Chondrocyte (in vitro differentiated cells): ENCODE measurements around the gene EIF4E1B. TPM values are rescaled to one million over a fixed set of nuclear protein-coding genes. Genes with fewer than 3 reads are reported as not detected.

Experiments used
- DNase-seq: peaks from one replicate; pipeline ENCODE4 v3.0.0; 2021; ENCODE audit warnings: mixed read lengths, low spot score
- H3K27ac Mint-ChIP-seq: one replicate; pipeline ENCODE4 v1.8.0; 2021; ENCODE audit warnings: mild to moderate bottlenecking, moderate library complexity, mixed read lengths; ENCODE audit not compliant: unreplicated experiment
- H3K27me3 Mint-ChIP-seq: 2 replicates; pipeline ENCODE4 v1.8.0; 2021; ENCODE audit warnings: low read depth, mixed read lengths
- H3K36me3 Mint-ChIP-seq: 2 replicates; pipeline ENCODE4 v1.8.0; 2021; ENCODE audit warnings: low read depth, mixed read lengths
- H3K4me1 Mint-ChIP-seq: 2 replicates; pipeline ENCODE4 v1.8.0; 2021; ENCODE audit warnings: low read depth, mild to moderate bottlenecking, mixed read lengths
- H3K4me3 Mint-ChIP-seq: one replicate; pipeline ENCODE4 v1.8.0; 2021; ENCODE audit warnings: mild to moderate bottlenecking, moderate library complexity, mixed read lengths; ENCODE audit not compliant: unreplicated experiment
- H3K9me3 Mint-ChIP-seq: 2 replicates; pipeline ENCODE4 v1.8.0; 2021; ENCODE audit warnings: low read depth, mixed read lengths
- CTCF ChIP-seq: fragments of 200-600 bp; sonication (generic); IDR thresholded peaks from 2 replicates; pipeline ENCODE4 v1.5.0; 2021; ENCODE audit warnings: antibody characterized with exemption, mild to moderate bottlenecking, moderate library complexity
- total RNA-seq: library from RNA; stranded (reverse); gene quantifications from 3 replicates; pipeline ENCODE4 v1.2.1, GENCODE V29; 2021

The EIF4E1B gene
- total RNA-seq, 1 donor from 2014 or later, result not detected

DNA sequence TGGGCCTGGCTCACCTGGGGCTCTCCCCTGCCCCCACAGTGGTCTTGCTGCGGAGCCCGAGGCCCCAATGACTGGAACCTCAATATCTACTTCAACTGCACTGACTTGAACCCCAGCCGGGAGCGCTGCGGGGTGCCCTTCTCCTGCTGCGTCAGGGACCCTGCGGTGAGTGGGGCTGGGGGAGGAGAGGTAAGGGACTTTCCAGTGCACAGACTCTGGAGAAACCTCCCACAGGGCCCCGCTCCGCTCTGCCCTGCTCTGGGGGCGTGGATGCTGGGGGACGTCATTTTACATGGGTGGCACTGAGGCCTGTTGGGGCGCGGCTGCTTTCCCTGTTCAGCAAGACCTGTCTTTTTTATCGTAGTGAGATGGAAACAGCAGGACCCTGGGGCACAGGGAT lies 24.4 kb downstream of the EIF4E1B start:
- no peak for DNase-seq
- Mint-ChIP-seq H3K4me3 (no peak overlapping the region), H3K36me3 (peaks cover 4% of the 10 kb centered on the region), H3K27me3 (no peaks in the 10 kb centered on the region), H3K27ac (no peak overlapping the region), H3K9me3 (no peaks in the 10 kb centered on the region), H3K4me1 (peaks cover 7% of the 10 kb centered on the region)
- no peak for TF ChIP-seq CTCF

GRCh38 chr5:176656467-176656990 lies 26.1 kb downstream of the EIF4E1B start:
- H3K27ac Mint-ChIP-seq, result no peak overlapping the region
- TF ChIP-seq CTCF, result no peak
- no peak overlapping the region for H3K4me3 Mint-ChIP-seq
- no peak for DNase-seq
- H3K4me1 Mint-ChIP-seq, result peaks cover 4% of the 10 kb centered on the region
- peaks cover 4% of the 10 kb centered on the region for H3K36me3 Mint-ChIP-seq
- no peaks in the 10 kb centered on the region for H3K9me3 Mint-ChIP-seq
- no peaks in the 10 kb centered on the region for H3K27me3 Mint-ChIP-seq

GRCh38 chr5:176658007-176658599 lies 27.6 kb downstream of the EIF4E1B start:
- H3K27me3 Mint-ChIP-seq, result no peaks in the 10 kb centered on the region
- no peak overlapping the region for H3K4me3 Mint-ChIP-seq
- peaks cover 4% of the 10 kb centered on the region for H3K4me1 Mint-ChIP-seq
- peaks cover 4% of the 10 kb centered on the region for H3K36me3 Mint-ChIP-seq
- DNase-seq, result no peak
- TF ChIP-seq CTCF, result peak; percentile 84
- H3K27ac Mint-ChIP-seq, result no peak overlapping the region
- H3K9me3 Mint-ChIP-seq, result no peaks in the 10 kb centered on the region

- no peak for TF ChIP-seq CTCF
- H3K27me3 Mint-ChIP-seq, result peaks cover 5% of the 10 kb centered on the region
- no peaks in the 10 kb centered on the region for H3K9me3 Mint-ChIP-seq
- H3K4me1 Mint-ChIP-seq, result no peaks in the 10 kb centered on the region
- no peak overlapping the region for H3K4me3 Mint-ChIP-seq
- no peak for DNase-seq
- no peak overlapping the region for H3K27ac Mint-ChIP-seq
- H3K36me3 Mint-ChIP-seq, result no peaks in the 10 kb centered on the region
Observed at GRCh38 chr5:176658817-176659511, 28.5 kb downstream of the EIF4E1B start.

GRCh38 chr5:176659512-176659839 lies 29.0 kb downstream of the EIF4E1B start:
- H3K4me3 Mint-ChIP-seq, result no peak overlapping the region
- no peaks in the 10 kb centered on the region for H3K9me3 Mint-ChIP-seq
- peaks cover 10% of the 10 kb centered on the region for H3K27me3 Mint-ChIP-seq
- TF ChIP-seq CTCF, result no peak
- no peaks in the 10 kb centered on the region for H3K36me3 Mint-ChIP-seq
- no peak for DNase-seq
- no peaks in the 10 kb centered on the region for H3K4me1 Mint-ChIP-seq
- H3K27ac Mint-ChIP-seq, result no peak overlapping the region
